Glomerular visceral epithelial cell (primary cell): ENCODE measurements around the gene RNF207.
A peak's percentile ranks its signal among the peaks of the same experiment; 100 is the strongest.

Source experiments
- DNase-seq: peaks from one replicate; pipeline ENCODE4 v3.0.0-alpha.2; 2016; ENCODE audit errors: extremely low spot score

The RNF207 gene

GRCh38 chr1:6249739-6250689 lies 44.1 kb downstream of the RNF207 start:
- DNase-seq, result no peak

GRCh38 chr1:6251233-6251632 lies 45.3 kb downstream of the RNF207 start:
- DNase-seq, result no peak

- DNase-seq, result no peak
Measured at GRCh38 chr1:6251681-6252373, 45.9 kb downstream of the RNF207 start.

GRCh38 chr1:6252374-6252710 lies 46.4 kb downstream of the RNF207 start:
- DNase-seq, result no peak

GRCh38 chr1:6253380-6253779 lies 47.5 kb downstream of the RNF207 start:
- no peak for DNase-seq

DNA sequence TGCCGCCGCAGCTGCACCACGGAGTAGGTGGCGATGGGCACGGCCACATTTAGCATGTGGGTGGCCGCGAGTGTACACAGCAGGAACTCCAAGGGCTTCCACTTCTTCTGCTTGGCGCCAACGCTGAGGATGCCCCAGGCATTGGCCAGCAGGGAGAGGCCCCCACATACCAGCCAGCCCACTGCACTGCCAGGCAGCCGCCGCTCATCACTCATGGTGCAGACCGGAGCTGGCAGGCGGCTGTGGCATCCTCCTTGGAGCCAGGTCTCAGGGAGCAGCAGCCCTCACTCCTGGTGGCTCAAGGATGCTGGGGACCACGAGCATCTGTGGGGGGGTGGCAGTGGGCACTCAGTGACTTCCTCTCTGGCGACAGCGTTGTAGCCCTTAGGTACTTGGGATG lies 48.8 kb downstream of the RNF207 start:
- DNase-seq, result no peak

- DNase-seq, result no peak
Measured at GRCh38 chr1:6256645-6257044, 50.7 kb downstream of the RNF207 start.

DNA sequence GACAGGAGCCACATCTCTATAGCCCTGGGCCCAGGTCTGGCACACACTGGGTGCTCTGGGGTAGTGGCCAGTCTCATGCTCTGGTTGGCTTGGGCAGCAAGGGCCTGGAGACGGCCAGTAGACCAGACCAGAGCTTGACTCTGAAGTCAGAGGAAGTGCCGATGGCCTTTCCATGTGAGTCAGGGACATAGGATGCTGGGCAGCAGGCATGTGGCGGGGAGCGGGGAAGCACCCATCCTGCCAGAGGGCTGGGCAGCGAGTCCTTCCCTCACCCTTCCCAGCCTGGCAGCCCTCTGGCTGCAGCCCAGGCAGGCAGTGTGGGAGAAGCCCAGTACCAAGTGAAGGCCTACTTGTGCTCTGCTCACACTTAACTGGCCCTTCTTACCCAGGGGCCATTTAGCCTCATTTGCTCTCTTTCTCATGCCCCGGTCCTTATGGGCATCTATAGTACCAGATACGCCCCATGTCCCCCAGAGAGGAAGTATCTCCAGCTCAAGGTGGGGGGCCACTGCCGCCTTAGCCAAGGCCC lies 51.7 kb downstream of the RNF207 start:
- no peak for DNase-seq

- DNase-seq, result no peak
Measured at GRCh38 chr1:6258675-6259074, 52.8 kb downstream of the RNF207 start.

DNA sequence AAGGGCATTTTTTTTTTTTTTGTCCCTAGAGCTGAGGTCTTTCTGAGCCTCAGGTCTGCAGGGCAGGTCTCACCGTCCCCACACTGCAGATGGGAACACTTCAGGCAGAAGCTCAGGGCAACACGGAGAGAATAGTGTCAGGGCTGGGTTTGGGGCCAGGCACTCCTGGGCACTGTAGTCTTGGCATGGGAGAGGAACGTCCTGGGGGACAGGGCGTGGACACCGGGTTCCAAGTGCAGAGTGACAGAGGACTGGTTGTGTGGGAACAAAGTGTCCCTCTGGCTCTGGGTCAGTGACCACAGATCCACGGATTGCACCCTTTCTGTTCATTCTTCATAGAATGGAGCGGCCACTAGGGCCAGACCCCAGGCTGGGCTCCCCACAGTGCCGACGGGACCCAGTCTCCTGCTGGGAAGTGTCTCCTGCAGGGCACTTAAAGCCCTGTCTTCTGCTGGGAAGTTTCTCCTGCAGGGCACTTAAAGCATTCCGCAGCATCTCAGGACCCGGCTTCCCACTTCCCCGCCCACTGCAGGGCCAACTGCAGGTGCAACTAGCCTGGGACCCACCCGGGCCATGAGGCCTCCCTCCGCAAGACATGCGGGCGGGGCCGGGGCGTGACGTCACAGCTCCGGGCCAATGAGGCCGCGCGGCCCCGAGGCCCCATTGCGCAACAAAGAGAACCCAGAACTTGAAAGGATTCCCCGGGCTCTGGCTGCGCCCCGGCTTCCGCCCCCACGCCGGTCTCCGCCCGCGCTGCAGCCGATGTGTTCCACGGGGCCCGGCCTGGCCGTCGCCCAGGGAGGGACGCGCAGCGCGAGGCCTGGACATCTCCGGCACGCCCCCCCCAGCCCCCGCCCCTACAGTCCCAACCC lies 53.8 kb downstream of the RNF207 start:
- peak; percentile 73 for DNase-seq

GRCh38 chr1:6260433-6260934 lies 54.6 kb downstream of the RNF207 start:
- DNase-seq, result no peak

GRCh38 chr1:6260961-6261614 lies 55.2 kb downstream of the RNF207 start, which contains the start of gene GPR153:
GPR153 (minus strand) TSS chr1:6261098; CDS start chr1:6254905, 6,193 bp downstream.
- peak; percentile 30 for DNase-seq

GRCh38 chr1:6261615-6261995 lies 55.7 kb downstream of the RNF207 start:
- no peak for DNase-seq

- no peak for DNase-seq
Measured at GRCh38 chr1:6262555-6263420, 56.9 kb downstream of the RNF207 start.

DNA sequence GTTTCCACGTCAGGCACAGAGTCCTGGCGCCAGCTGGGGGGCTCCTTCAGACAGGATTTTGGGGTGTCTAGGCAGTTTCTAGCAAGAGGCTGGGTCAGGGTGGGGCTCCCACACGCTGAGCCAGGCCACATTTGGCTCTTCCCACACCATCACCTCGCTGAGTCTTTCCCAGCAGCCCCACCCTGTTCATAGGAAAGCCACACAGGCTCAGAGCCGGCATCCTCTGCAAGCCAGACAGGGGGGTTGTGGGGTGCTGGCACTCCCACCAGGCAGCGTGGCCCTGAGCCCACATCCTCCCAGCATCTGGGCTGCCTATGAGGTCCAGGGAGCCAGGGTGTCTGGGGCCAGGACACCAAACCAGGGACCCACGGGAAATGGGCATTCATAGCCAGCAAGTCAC lies 57.8 kb downstream of the RNF207 start:
- no peak for DNase-seq

- no peak for DNase-seq
Measured at GRCh38 chr1:6265151-6265550, 59.2 kb downstream of the RNF207 start.

DNA sequence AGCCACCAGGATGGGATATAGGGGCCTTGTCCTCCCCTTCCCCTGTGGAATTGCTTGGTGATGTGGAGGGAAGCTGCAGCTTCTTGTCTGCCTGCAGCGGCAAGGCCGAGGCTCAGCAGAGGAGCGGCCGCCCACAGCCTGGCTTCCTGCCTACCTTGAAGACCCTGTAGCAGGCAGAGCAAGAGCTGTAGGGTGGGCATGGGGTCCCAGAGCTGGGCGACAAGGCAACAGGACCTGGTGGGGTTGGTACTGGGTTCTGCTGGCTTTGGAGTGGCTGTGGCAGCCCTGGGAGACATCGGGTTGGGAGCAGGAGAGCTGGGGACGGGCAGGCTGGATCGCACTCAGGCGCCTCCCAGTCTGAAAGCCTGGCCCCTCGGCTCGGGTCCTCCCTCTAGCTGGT lies 60.7 kb downstream of the RNF207 start:
- no peak for DNase-seq

DNA sequence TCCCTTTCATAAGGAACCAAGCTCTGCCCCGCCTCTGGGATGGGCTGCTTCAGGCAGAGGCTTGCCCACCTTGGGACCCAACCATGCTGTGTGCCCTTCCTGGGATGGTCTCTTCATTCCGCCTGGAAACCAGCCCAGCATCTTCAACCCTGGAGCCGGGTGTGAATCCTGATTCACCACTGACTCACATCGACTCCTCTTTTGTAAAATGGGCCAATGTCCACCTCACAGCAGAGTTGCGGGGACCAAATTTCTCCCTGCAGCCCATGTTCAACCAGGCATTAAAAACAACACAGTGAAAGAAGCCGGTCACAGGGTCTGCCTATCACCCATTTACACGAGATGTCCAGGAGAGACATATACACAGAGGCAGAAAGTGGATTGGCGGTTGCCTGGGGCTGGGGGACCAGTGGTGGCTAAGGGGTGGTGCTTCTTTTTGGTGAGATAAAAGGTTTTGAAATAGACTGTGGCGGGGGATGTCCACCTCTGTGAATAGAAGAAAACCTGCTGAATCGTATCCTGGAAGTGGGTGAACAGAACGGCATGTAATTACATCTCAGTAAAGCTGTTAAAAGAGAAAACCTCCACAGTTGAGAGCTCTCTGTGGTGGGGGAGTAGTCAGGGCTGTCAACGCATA lies 61.9 kb downstream of the RNF207 start:
- DNase-seq, result no peak

DNA sequence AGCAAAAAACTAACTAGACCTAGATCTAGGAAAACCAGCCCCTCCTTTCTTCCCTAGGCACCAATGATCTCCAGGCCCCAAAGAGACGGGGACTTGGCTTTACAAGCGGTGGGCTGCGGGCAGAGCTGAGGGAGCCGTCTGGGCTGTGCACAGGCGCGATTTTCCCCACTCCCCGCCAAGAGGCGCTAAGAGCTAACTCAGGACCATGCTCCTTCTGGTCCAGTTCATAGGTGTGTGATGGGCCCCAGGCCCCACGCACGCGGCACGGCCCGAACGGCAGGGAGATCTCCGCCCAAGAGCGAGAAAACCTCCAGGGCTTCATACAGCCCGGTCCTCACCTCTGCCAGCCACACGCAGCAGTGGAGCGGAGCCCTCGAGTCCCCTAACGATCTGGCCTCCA lies 62.5 kb downstream of the RNF207 start:
- DNase-seq, result no peak

DNA sequence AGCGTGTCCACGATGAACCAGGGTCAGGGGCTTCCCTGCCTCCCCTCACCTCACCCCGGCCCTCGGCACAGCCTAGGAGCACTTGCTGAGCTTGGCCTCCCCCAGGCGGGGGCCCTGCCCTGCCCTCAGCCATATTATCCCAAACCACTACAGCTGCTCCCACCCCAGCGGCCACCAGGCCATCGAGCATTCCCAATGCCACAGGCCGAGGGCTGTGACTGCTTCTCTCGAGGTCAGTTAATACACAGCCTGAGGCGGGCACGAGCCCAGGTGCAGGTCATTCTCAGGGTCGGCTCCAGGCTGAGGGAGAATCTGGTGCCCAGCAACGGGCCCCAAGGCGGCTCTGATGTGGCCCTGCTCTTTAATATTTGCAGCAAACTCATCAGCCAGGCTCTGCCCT lies 63.4 kb downstream of the RNF207 start:
- no peak for DNase-seq
